ENCODE results near the gene HOXD13.
A peak's percentile ranks its signal among the peaks of the same experiment; 100 is the strongest.

HOXD13 gene

GRCh38 chr2:176124947-176125771 is 32.6 kb downstream of the HOXD13 start:
- no peak overlapping the region for H2AFZ ChIP-seq (ENCODE audit: low read depth, low read length)
- H3K36me3 ChIP-seq (ENCODE audit: insufficient read depth, low read length): no peaks in the 10 kb centered on the region
- no peaks in the 10 kb centered on the region for H3K27me3 ChIP-seq (ENCODE audit: insufficient read depth, low read length, poor library complexity)
- H3K4me2 ChIP-seq (ENCODE audit: insufficient read depth, low read length): no peak overlapping the region
- TF ChIP-seq EZH2 (IDR thresholded peaks at IDR 0.05; ENCODE audit: borderline replicate concordance, low read depth, low read length, severe bottlenecking) (no peak), CTCF (IDR thresholded peaks at IDR 0.05; ENCODE audit: borderline replicate concordance, extremely low read depth, low read length, poor library complexity, severe bottlenecking) (no peak)
- no peaks in the 10 kb centered on the region for H3K79me2 ChIP-seq (ENCODE audit: insufficient read depth, low read length)
- no peak for DNase-seq
- no peak for ATAC-seq (ENCODE audit: insufficient read depth, low read depth)
- H3K9me3 ChIP-seq (ENCODE audit: insufficient read depth, low read length, severe bottlenecking): no peaks in the 10 kb centered on the region
- no peak overlapping the region for H3K9ac ChIP-seq (ENCODE audit: low read depth, low read length)
- H3K4me3 ChIP-seq (ENCODE audit: low read depth in 1 of 2, low read length in 2 of 2): no peak overlapping the region
- no peaks in the 10 kb centered on the region for H4K20me1 ChIP-seq (ENCODE audit: insufficient read depth, low read length)
- peaks cover 4% of the 10 kb centered on the region; the same call in 1 of the 2 replicates for H3K4me1 ChIP-seq (ENCODE audit: insufficient read depth, low read length)
- no peak overlapping the region for H3K27ac ChIP-seq (ENCODE audit: low read length)

- H3K4me2 ChIP-seq (ENCODE audit: insufficient read depth, low read length): no peak overlapping the region
- H3K9me3 ChIP-seq (ENCODE audit: insufficient read depth, low read length, severe bottlenecking): no peaks in the 10 kb centered on the region
- TF ChIP-seq CTCF (IDR thresholded peaks at IDR 0.05; ENCODE audit: borderline replicate concordance, extremely low read depth, low read length, poor library complexity, severe bottlenecking) (no peak), EZH2 (IDR thresholded peaks at IDR 0.05; ENCODE audit: borderline replicate concordance, low read depth, low read length, severe bottlenecking) (no peak)
- no peaks in the 10 kb centered on the region for H3K36me3 ChIP-seq (ENCODE audit: insufficient read depth, low read length)
- ATAC-seq (ENCODE audit: insufficient read depth, low read depth) (no peak), DNase-seq (no peak)
- no peak overlapping the region for H3K9ac ChIP-seq (ENCODE audit: low read depth, low read length)
- peaks cover 4% of the 10 kb centered on the region; the same call in 1 of the 2 replicates for H3K4me1 ChIP-seq (ENCODE audit: insufficient read depth, low read length)
- no peak overlapping the region for H3K27ac ChIP-seq (ENCODE audit: low read length)
- H3K4me3 ChIP-seq (ENCODE audit: low read depth in 1 of 2, low read length in 2 of 2): no peak overlapping the region
- no peak overlapping the region for H2AFZ ChIP-seq (ENCODE audit: low read depth, low read length)
- no peaks in the 10 kb centered on the region for H4K20me1 ChIP-seq (ENCODE audit: insufficient read depth, low read length)
- H3K27me3 ChIP-seq (ENCODE audit: insufficient read depth, low read length, poor library complexity): no peaks in the 10 kb centered on the region
- no peaks in the 10 kb centered on the region for H3K79me2 ChIP-seq (ENCODE audit: insufficient read depth, low read length)
Observed at GRCh38 chr2:176125772-176126054, 33.2 kb downstream of the HOXD13 start.

GRCh38 chr2:176126929-176127773 is 34.6 kb downstream of the HOXD13 start:
- no peak overlapping the region for H3K4me3 ChIP-seq (ENCODE audit: low read depth in 1 of 2, low read length in 2 of 2)
- H4K20me1 ChIP-seq (ENCODE audit: insufficient read depth, low read length): no peaks in the 10 kb centered on the region
- H2AFZ ChIP-seq (ENCODE audit: low read depth, low read length): no peak overlapping the region
- no peaks in the 10 kb centered on the region for H3K79me2 ChIP-seq (ENCODE audit: insufficient read depth, low read length)
- peak; percentile 59 for DNase-seq
- peak overlapping the region; percentile 27; the same call in 1 of the 2 replicates for H3K4me2 ChIP-seq (ENCODE audit: insufficient read depth, low read length)
- no peaks in the 10 kb centered on the region for H3K36me3 ChIP-seq (ENCODE audit: insufficient read depth, low read length)
- H3K27ac ChIP-seq (ENCODE audit: low read length): no peak overlapping the region
- no peak overlapping the region for H3K9ac ChIP-seq (ENCODE audit: low read depth, low read length)
- no peaks in the 10 kb centered on the region for H3K9me3 ChIP-seq (ENCODE audit: insufficient read depth, low read length, severe bottlenecking)
- TF ChIP-seq EZH2 (IDR thresholded peaks at IDR 0.05; ENCODE audit: borderline replicate concordance, low read depth, low read length, severe bottlenecking) (no peak), CTCF (IDR thresholded peaks at IDR 0.05; ENCODE audit: borderline replicate concordance, extremely low read depth, low read length, poor library complexity, severe bottlenecking) (peak; percentile 88)
- peaks cover 3% of the 10 kb centered on the region for H3K27me3 ChIP-seq (ENCODE audit: insufficient read depth, low read length, poor library complexity)
- H3K4me1 ChIP-seq (ENCODE audit: insufficient read depth, low read length): peaks cover 4% of the 10 kb centered on the region; the same call in 1 of the 2 replicates
- peak; percentile 62; the same call in 1 of the 3 replicates for ATAC-seq (ENCODE audit: insufficient read depth, low read depth)

Data from DND-41 (cell line).